Natural killer cell treated with Interleukin-12 subunit alpha and Interleukin-12 subunit beta and Interleukin-15 and Interleukin-18, amount 100 ng/mL, for 72 hours (primary cell): Measurements from ENCODE around the gene FAM219A. TPM values are rescaled to one million over a fixed set of nuclear protein-coding genes. Genes with fewer than 3 reads are reported as not detected.
"Not testable (repeated sequence)": the region's sequence is repeated elsewhere in the genome, so short reads cannot be mapped to it uniquely, and the experiment has no call there.

Experiments used
- ATAC-seq, 2 donors: fragments of 150-1000 bp; cut with Tn5 transposase in 1 of 2; sonication (Bioruptor Pico), chemical (Tn5 transposase) in 1 of 2; 2 replicates each; pipeline ENCODE4 v1.10.0; 2021
- DNase-seq: peaks from one replicate; pipeline ENCODE4 v3.0.0; 2022; ENCODE audit warnings: low spot score
- H3K27ac Mint-ChIP-seq, 2 donors: 1 replicate in 1 of 2; 2 replicates in 1 of 2; pipeline ENCODE4 v1.8.0; 2022; ENCODE audit warnings: mixed read lengths in 2 of 2, mild to moderate bottlenecking in 1 of 2, moderate library complexity in 1 of 2
- H3K27me3 Mint-ChIP-seq, 2 donors: 1 replicate in 1 of 2; 2 replicates in 1 of 2; pipeline ENCODE4 v1.8.0; 2022; ENCODE audit warnings: mixed read lengths in 2 of 2
- H3K36me3 Mint-ChIP-seq: one replicate; pipeline ENCODE4 v1.8.0; 2022; ENCODE audit warnings: mixed read lengths
- H3K4me1 Mint-ChIP-seq, 2 donors: 1 replicate in 1 of 2; 2 replicates in 1 of 2; pipeline ENCODE4 v1.8.0; 2022; ENCODE audit warnings: low read depth in 2 of 2, mixed read lengths in 2 of 2, mild to moderate bottlenecking in 1 of 2
- H3K4me3 Mint-ChIP-seq: one replicate; pipeline ENCODE4 v1.8.0; 2022; ENCODE audit warnings: mixed read lengths
- H3K9me3 Mint-ChIP-seq: 2 replicates; pipeline ENCODE4 v1.8.0; 2022; ENCODE audit warnings: mixed read lengths
- total RNA-seq, 2 donors: library from RNA; stranded (reverse); gene quantifications; one replicate each; pipeline ENCODE4 v1.2.3, GENCODE V29; 2022

Gene FAM219A
- total RNA-seq, 2 donors from 2014 or later, result 21.4 to 23.5 TPM

DNA sequence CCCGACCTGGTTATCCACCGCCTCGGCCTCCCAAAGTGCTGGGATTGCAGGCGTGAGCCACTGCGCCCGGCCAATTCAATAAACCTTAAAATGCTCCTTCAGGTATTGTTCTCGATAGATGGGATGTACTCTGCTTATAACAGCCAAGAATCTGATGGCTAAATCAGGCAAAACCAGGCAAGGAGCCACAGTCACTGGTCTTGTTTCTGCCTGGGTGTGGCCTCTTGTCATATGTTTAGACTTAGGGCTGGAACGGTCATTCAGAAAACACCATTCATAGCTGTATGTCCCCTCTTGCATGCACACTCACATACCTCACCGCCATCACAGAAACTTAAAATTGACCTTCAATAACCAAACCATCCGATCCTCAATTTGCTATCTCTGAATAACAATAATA lies 7.7 kb downstream of the FAM219A start:
- Mint-ChIP-seq H3K4me3 (peak overlapping the region; percentile 65), H3K36me3 (no peaks in the 10 kb centered on the region), H3K27me3 (no peaks in the 10 kb centered on the region), H3K27ac (peak overlapping the region in 1 of 2 donors; percentile 22), H3K9me3 (no peaks in the 10 kb centered on the region), H3K4me1 (peaks cover 30 to 36% of the 10 kb centered on the region in 2 donors)
- ATAC-seq (no peak), DNase-seq (no peak)

GRCh38 chr9:34446951-34447350 lies 11.4 kb downstream of the FAM219A start:
- Mint-ChIP-seq H3K36me3 (no peaks in the 10 kb centered on the region), H3K4me1 (peaks cover 14 to 29% of the 10 kb centered on the region in 2 donors), H3K27ac (no peak overlapping the region), H3K9me3 (no peaks in the 10 kb centered on the region), H3K4me3 (no peak overlapping the region), H3K27me3 (no peaks in the 10 kb centered on the region)
- DNase-seq (no peak), ATAC-seq (no peak)

DNA sequence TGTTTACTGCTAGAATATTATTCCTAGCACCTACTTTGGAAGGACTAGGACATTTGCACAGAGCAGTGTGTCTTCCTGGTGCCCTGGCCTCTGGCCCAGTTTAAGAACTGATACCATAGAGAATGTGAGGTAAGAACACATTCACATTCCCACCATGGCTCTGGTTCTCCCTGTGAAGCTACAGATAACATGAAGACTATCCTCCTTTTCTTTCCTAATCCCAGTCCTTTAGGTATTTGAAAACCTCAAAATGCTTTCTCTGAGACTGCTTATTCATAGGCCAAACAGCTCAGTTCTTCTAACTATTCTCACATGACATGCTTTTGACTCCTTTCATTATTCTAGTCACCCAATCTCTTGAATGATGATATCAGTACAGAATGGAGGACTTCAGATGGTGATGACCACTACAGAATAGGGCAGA lies 11.9 kb downstream of the FAM219A start:
- Mint-ChIP-seq H3K4me1 (peaks cover 9 to 25% of the 10 kb centered on the region in 2 donors), H3K27me3 (no peaks in the 10 kb centered on the region), H3K4me3 (no peak overlapping the region), H3K36me3 (no peaks in the 10 kb centered on the region), H3K9me3 (no peaks in the 10 kb centered on the region), H3K27ac (no peak overlapping the region)
- DNase-seq, result no peak
- ATAC-seq, result no peak

DNA sequence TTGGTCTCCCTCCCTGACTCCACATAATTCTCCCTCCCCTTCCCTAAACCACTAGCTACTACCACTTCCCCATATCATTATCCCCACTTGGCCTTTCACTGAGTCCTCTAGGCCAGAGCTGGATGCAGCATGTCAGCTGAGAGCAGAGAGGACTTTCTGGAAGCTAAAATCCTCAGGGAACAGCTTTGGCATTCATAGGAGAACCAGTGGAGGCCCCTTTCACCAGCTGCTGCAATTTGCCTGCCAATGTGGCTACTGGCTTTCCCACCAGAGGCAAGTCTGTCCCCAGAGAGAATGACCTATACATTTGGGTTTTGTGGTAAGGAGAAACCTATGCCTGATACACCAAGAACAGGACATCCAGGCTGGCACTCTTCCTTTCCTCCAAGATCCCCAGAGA lies 14.4 kb downstream of the FAM219A start:
- no peak overlapping the region for H3K27ac Mint-ChIP-seq
- no peak overlapping the region for H3K4me3 Mint-ChIP-seq
- peaks cover 5 to 21% of the 10 kb centered on the region in 2 donors for H3K4me1 Mint-ChIP-seq
- no peaks in the 10 kb centered on the region for H3K27me3 Mint-ChIP-seq
- ATAC-seq (no peak), DNase-seq (no peak)
- H3K36me3 Mint-ChIP-seq, result no peaks in the 10 kb centered on the region
- H3K9me3 Mint-ChIP-seq, result no peaks in the 10 kb centered on the region

DNA sequence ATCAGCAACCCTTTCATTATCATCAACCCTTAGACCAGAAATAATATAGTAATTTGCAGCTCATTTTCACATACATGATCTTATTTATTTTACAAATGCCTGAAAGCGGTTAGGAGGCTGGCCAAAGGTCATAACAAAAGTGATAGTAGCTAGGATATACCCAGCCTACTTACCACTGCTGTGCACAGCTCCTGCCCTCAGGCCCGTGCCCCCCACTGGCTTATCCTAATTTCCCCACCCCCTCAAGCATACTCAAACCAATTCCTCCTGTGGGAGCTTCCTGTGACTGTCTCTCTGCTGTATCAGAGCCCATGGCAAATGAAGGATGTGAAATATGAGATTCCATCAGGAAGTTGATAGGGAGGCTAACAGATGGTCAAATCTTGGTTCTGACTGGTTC lies 14.8 kb downstream of the FAM219A start:
- DNase-seq, result no peak
- peaks cover 5 to 21% of the 10 kb centered on the region in 2 donors for H3K4me1 Mint-ChIP-seq

GRCh38 chr9:34442770-34443169 lies 15.6 kb downstream of the FAM219A start:
- Mint-ChIP-seq H3K27ac (no peak overlapping the region), H3K36me3 (no peaks in the 10 kb centered on the region), H3K4me3 (no peak overlapping the region), H3K4me1 (peaks cover 5 to 21% of the 10 kb centered on the region in 2 donors), H3K27me3 (no peaks in the 10 kb centered on the region), H3K9me3 (no peaks in the 10 kb centered on the region)
- no peak for ATAC-seq
- no peak for DNase-seq

More for the DNA sequence above, 14.8 kb downstream of the FAM219A start:
- Mint-ChIP-seq H3K27me3 (no peaks in the 10 kb centered on the region), H3K9me3 (no peaks in the 10 kb centered on the region), H3K27ac (no peak overlapping the region), H3K36me3 (no peaks in the 10 kb centered on the region), H3K4me3 (no peak overlapping the region)
- no peak for ATAC-seq

DNA sequence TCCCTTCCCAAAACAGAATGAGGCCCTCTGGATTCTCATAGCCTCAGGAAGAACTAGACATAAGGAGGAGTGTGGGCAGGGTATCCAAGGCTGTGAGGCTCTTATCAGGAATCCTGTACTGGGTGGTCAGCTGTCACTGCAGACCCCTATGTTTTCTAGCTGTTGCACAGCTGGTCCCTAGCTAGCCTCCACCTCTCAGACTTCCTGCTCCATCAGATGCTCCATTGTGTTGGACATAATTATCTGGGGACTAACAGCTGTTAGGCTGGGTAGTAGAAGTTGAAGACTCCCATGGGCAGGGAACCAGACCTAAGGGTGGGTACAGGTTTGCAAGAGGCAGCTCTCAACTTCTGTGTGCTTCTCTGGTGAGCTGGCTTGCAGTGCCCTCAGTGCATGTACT lies 18.4 kb downstream of the FAM219A start:
- H3K36me3 Mint-ChIP-seq, result no peaks in the 10 kb centered on the region
- H3K4me3 Mint-ChIP-seq, result no peak overlapping the region
- H3K27ac Mint-ChIP-seq, result no peak overlapping the region
- peaks cover 5 to 19% of the 10 kb centered on the region in 2 donors for H3K4me1 Mint-ChIP-seq
- no peaks in the 10 kb centered on the region for H3K9me3 Mint-ChIP-seq
- no peak for ATAC-seq
- no peak for DNase-seq
- no peaks in the 10 kb centered on the region for H3K27me3 Mint-ChIP-seq

DNA sequence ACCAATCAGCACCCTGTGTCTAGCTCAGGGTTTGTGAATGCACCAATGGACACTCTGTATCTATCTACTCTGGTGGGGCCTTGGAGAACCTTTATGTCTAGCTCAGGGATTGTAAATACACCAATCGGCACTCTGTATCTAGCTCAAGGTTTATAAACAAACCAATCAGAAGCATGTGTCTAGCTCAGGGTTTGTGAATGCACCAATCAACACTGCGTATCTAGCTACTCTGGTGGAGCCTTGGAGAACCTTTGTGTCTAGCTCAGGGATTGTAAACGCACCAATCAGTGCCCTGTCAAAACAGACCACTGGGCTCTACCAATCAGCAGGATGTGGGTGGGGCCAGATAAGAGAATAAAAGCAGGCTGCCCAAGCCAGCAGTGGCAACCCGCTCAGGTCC lies 19.9 kb downstream of the FAM219A start:
- H3K27ac Mint-ChIP-seq, DNase-seq, H3K36me3 Mint-ChIP-seq, H3K4me3 Mint-ChIP-seq, H3K9me3 Mint-ChIP-seq, H3K4me1 Mint-ChIP-seq, H3K27me3 Mint-ChIP-seq, ATAC-seq: not testable (repeated sequence)

- not testable (repeated sequence) for H3K36me3 Mint-ChIP-seq, H3K27me3 Mint-ChIP-seq, H3K27ac Mint-ChIP-seq, H3K4me1 Mint-ChIP-seq, H3K9me3 Mint-ChIP-seq, H3K4me3 Mint-ChIP-seq, DNase-seq, ATAC-seq
These were observed 20.5 kb downstream of the FAM219A start for GRCh38 chr9:34437926-34438307.

- DNase-seq, result peak; percentile 68
- no peaks in the 10 kb centered on the region for H3K27me3 Mint-ChIP-seq
- no peaks in the 10 kb centered on the region for H3K9me3 Mint-ChIP-seq
- no peak overlapping the region for H3K4me3 Mint-ChIP-seq
- peak; percentile 71 to 77 for ATAC-seq
- no peak overlapping the region for H3K27ac Mint-ChIP-seq
- H3K4me1 Mint-ChIP-seq, result peaks cover 5% of the 10 kb centered on the region in 2 donors
- H3K36me3 Mint-ChIP-seq, result no peaks in the 10 kb centered on the region
These were observed 21.1 kb downstream of the FAM219A start for GRCh38 chr9:34437006-34437925.

DNA sequence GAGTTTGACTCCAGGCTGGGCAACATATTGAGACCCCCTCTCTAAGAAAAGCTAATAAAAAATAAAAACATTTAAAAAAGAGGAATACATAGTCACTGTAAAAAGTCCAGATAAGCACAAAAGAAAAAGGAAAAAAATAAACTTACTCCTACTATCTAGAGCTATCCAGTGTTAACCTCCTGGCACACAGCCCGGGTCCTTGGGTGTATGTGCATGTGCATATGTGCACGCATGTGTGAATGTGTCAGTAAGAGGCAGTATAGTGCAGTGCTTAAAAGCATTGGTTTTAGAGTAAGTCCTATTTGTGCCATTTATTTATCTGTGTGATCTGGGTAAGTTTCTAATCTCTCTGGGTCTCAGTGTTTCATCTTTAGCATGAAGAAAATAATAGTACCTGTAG lies 26.7 kb downstream of the FAM219A start:
- Mint-ChIP-seq H3K4me1 (no peaks in the 10 kb centered on the region), H3K36me3 (no peaks in the 10 kb centered on the region), H3K27me3 (no peaks in the 10 kb centered on the region), H3K4me3 (no peak overlapping the region), H3K27ac (no peak overlapping the region), H3K9me3 (no peaks in the 10 kb centered on the region)
- DNase-seq (no peak), ATAC-seq (no peak)

GRCh38 chr9:34430843-34431437 lies 27.4 kb downstream of the FAM219A start:
- H3K9me3 Mint-ChIP-seq, result no peaks in the 10 kb centered on the region
- no peak for DNase-seq
- no peaks in the 10 kb centered on the region for H3K36me3 Mint-ChIP-seq
- no peaks in the 10 kb centered on the region for H3K4me1 Mint-ChIP-seq
- no peak overlapping the region for H3K27ac Mint-ChIP-seq
- H3K4me3 Mint-ChIP-seq, result no peak overlapping the region
- H3K27me3 Mint-ChIP-seq, result no peaks in the 10 kb centered on the region
- ATAC-seq, result no peak

- no peaks in the 10 kb centered on the region for H3K4me1 Mint-ChIP-seq
- DNase-seq (no peak), ATAC-seq (no peak)
- H3K27ac Mint-ChIP-seq, result no peak overlapping the region
- H3K36me3 Mint-ChIP-seq, result no peaks in the 10 kb centered on the region
- H3K27me3 Mint-ChIP-seq, result no peaks in the 10 kb centered on the region
- no peaks in the 10 kb centered on the region for H3K9me3 Mint-ChIP-seq
- H3K4me3 Mint-ChIP-seq, result no peak overlapping the region
These were observed 29.9 kb downstream of the FAM219A start for GRCh38 chr9:34428325-34428958.
